ENCODE results near the gene PPP1R12B.
"Not testable (repeated sequence)": the region's sequence is repeated elsewhere in the genome, so short reads cannot be mapped to it uniquely, and the experiment has no call there.

Gene PPP1R12B

GRCh38 chr1:202456372-202457169 is 108.1 kb downstream of the PPP1R12B start:
- DNase-seq, result peak; percentile 73

- DNase-seq, result not testable (repeated sequence)
Measured at GRCh38 chr1:202458651-202459050, 110.2 kb downstream of the PPP1R12B start.

- DNase-seq, result peak; percentile 9
Measured at GRCh38 chr1:202459470-202460142, 111.1 kb downstream of the PPP1R12B start.

- DNase-seq, result peak; percentile 75
Measured at GRCh38 chr1:202460143-202460495, 111.6 kb downstream of the PPP1R12B start.

GRCh38 chr1:202462342-202463076 is 114.0 kb downstream of the PPP1R12B start:
- no peak for DNase-seq

GRCh38 chr1:202464153-202464742 is 115.7 kb downstream of the PPP1R12B start:
- peak; percentile 29 for DNase-seq

GRCh38 chr1:202465644-202466270 is 117.3 kb downstream of the PPP1R12B start:
- DNase-seq, result peak; percentile 38

- DNase-seq, result not testable (repeated sequence)
Measured at GRCh38 chr1:202466339-202466738, 117.8 kb downstream of the PPP1R12B start.

GRCh38 chr1:202467381-202467780 is 118.9 kb downstream of the PPP1R12B start:
- DNase-seq, result not testable (repeated sequence)

- not testable (repeated sequence) for DNase-seq
Measured at GRCh38 chr1:202468695-202469094, 120.2 kb downstream of the PPP1R12B start.

- not testable (repeated sequence) for DNase-seq
Measured at GRCh38 chr1:202469123-202469522, 120.6 kb downstream of the PPP1R12B start.

GRCh38 chr1:202471246-202471645 is 122.7 kb downstream of the PPP1R12B start:
- no peak for DNase-seq

GRCh38 chr1:202472347-202473124 is 124.0 kb downstream of the PPP1R12B start:
- DNase-seq, result not testable (repeated sequence)

GRCh38 chr1:202473266-202474045 is 125.0 kb downstream of the PPP1R12B start:
- not testable (repeated sequence) for DNase-seq

GRCh38 chr1:202479661-202480060 is 131.2 kb downstream of the PPP1R12B start:
- not testable (repeated sequence) for DNase-seq

GRCh38 chr1:202480640-202481039 is 132.1 kb downstream of the PPP1R12B start:
- peak; percentile 50 for DNase-seq

- DNase-seq, result peak; percentile 56
Measured at GRCh38 chr1:202483362-202483761, 134.9 kb downstream of the PPP1R12B start.

- DNase-seq, result not testable (repeated sequence)
Measured at GRCh38 chr1:202484032-202484431, 135.5 kb downstream of the PPP1R12B start.

GRCh38 chr1:202484820-202485219 is 136.3 kb downstream of the PPP1R12B start:
- not testable (repeated sequence) for DNase-seq

GRCh38 chr1:202488178-202488649 is 139.7 kb downstream of the PPP1R12B start:
- not testable (repeated sequence) for DNase-seq

GRCh38 chr1:202489101-202489500 is 140.6 kb downstream of the PPP1R12B start:
- peak; percentile 8 for DNase-seq

Measured in HCEC 1CT (cell line).